CD14-positive monocyte (primary cell): ENCODE measurements around the gene CEP78. TPM values are rescaled to one million over a fixed set of nuclear protein-coding genes. Genes with fewer than 3 reads are reported as not detected.
A peak's percentile ranks its signal among the peaks of the same experiment; 100 is the strongest.

ENCODE experiments used
- DNase-seq, 3 donors: peaks; one replicate each; pipeline ENCODE4 v3.0.0-alpha.2; 2011 to 2022
- H2AFZ ChIP-seq: 2 replicates; pipeline ENCODE4 v1.6.0; 2012; ENCODE audit warnings: mild to moderate bottlenecking, low read depth, low read length, inconsistent platforms; ENCODE audit not compliant: insufficient read depth, poor library complexity, severe bottlenecking
- H3K27ac ChIP-seq, 2 donors: 1 replicate in 1 of 2; 2 replicates in 1 of 2; pipeline ENCODE4 v1.5.1; 2012 to 2013; ENCODE audit warnings: low read length in 2 of 2, control low read depth in 1 of 2, inconsistent platforms in 1 of 2, low read depth in 1 of 2, mild to moderate bottlenecking in 1 of 2
- H3K27me3 ChIP-seq, 2 donors: one replicate each; pipeline versions ENCODE4 v1.6.0 to v1.6.1; 2011 to 2013; ENCODE audit warnings: low read length in 2 of 2; ENCODE audit not compliant: control insufficient read depth in 2 of 2, insufficient read depth in 2 of 2
- H3K36me3 ChIP-seq, 2 donors: replicated peaks in 1 of 2; 1 replicate in 1 of 2; 2 replicates in 1 of 2; pipeline versions ENCODE4 v1.5.1 to v1.6.1; 2012 to 2013; ENCODE audit warnings: low read length in 2 of 2, control low read depth in 1 of 2, inconsistent platforms in 1 of 2, mild to moderate bottlenecking in 1 of 2; ENCODE audit not compliant: insufficient read depth in 2 of 2, control insufficient read depth in 1 of 2
- H3K4me1 ChIP-seq, 2 donors: 1 replicate in 1 of 2; 2 replicates in 1 of 2; pipeline versions ENCODE4 v1.5.1 to v1.6.1; 2012 to 2013; ENCODE audit warnings: low read length in 2 of 2, control low read depth in 1 of 2, inconsistent platforms in 1 of 2, mild to moderate bottlenecking in 1 of 2, moderate library complexity in 1 of 2; ENCODE audit not compliant: insufficient read depth in 2 of 2, control insufficient read depth in 1 of 2
- H3K4me2 ChIP-seq: replicated peaks from 2 replicates; pipeline ENCODE3; 2012; ENCODE audit warnings: low read length, moderate library complexity, mild to moderate bottlenecking; ENCODE audit not compliant: poor library complexity, severe bottlenecking; ENCODE audit errors: extremely low read depth
- H3K4me3 ChIP-seq, 3 experiments: fragments of 200-600 bp in 1 of 3; sonication (generic) in 1 of 3; replicated peaks in 1 of 3; 1 replicate in 2 of 3; 2 replicates in 1 of 3; pipeline ENCODE4 v1.5.1; 2011 to 2013; ENCODE audit warnings: low read length in 3 of 3, mild to moderate bottlenecking in 3 of 3, control low read depth in 2 of 3, low read depth in 2 of 3, inconsistent platforms in 1 of 3, moderate library complexity in 1 of 3
- H3K79me2 ChIP-seq: 2 replicates; pipeline ENCODE4 v1.6.0; 2012; ENCODE audit warnings: mild to moderate bottlenecking, control low read depth, inconsistent platforms, low read length, moderate library complexity; ENCODE audit not compliant: insufficient read depth
- H3K9ac ChIP-seq: 2 replicates; pipeline ENCODE4 v1.6.0; 2017; ENCODE audit warnings: low read length, mild to moderate bottlenecking; ENCODE audit not compliant: insufficient read depth, poor library complexity, severe bottlenecking
- H3K9me3 ChIP-seq, 2 donors: replicated peaks in 1 of 2; 1 replicate in 1 of 2; 2 replicates in 1 of 2; pipeline versions ENCODE4 v1.5.1 to v1.6.1; 2012 to 2013; ENCODE audit warnings: low read length in 2 of 2, control low read depth in 1 of 2; ENCODE audit not compliant: control insufficient read depth in 1 of 2, insufficient read depth in 1 of 2
- H4K20me1 ChIP-seq: 2 replicates; pipeline ENCODE4 v1.6.0; 2012; ENCODE audit warnings: mild to moderate bottlenecking, low read length, control low read depth, moderate library complexity; ENCODE audit not compliant: insufficient read depth
- H3K27ac Mint-ChIP-seq, 7 donors: one replicate each; pipeline ENCODE4 v1.8.0; 2020; ENCODE audit warnings: mild to moderate bottlenecking in 7 of 7, mixed read lengths in 7 of 7, moderate library complexity in 6 of 7, inconsistent platforms in 2 of 7
- H3K27me3 Mint-ChIP-seq, 3 donors: one replicate each; pipeline ENCODE4 v1.8.0; 2021 to 2022; ENCODE audit warnings: low read depth in 3 of 3, mild to moderate bottlenecking in 3 of 3, mixed read lengths in 3 of 3, moderate library complexity in 3 of 3, inconsistent platforms in 1 of 3
- H3K36me3 Mint-ChIP-seq, 2 donors: one replicate each; pipeline ENCODE4 v1.8.0; 2020; ENCODE audit warnings: mixed read lengths in 2 of 2, inconsistent platforms in 1 of 2, mild to moderate bottlenecking in 1 of 2
- H3K4me1 Mint-ChIP-seq: one replicate; pipeline ENCODE4 v1.8.0; 2020; ENCODE audit warnings: mild to moderate bottlenecking, mixed read lengths
- H3K4me3 Mint-ChIP-seq, 2 donors: one replicate each; pipeline ENCODE4 v1.8.0; 2020; ENCODE audit warnings: mild to moderate bottlenecking in 2 of 2, mixed read lengths in 2 of 2, moderate library complexity in 1 of 2
- H3K9me3 Mint-ChIP-seq, 7 donors: one replicate each; pipeline ENCODE4 v1.8.0; 2020 to 2022; ENCODE audit warnings: mixed read lengths in 7 of 7, mild to moderate bottlenecking in 6 of 7, moderate library complexity in 6 of 7, inconsistent platforms in 2 of 7
- WGBS: methylation state at CpG from one replicate; pipeline ENCODE4 v1.1.5; 2013; ENCODE audit warnings: missing lambda C conversion rate; ENCODE audit not compliant: insufficient coverage; 5-methylcytosine and 5-hydroxymethylcytosine counted together
- intact Hi-C, 2 donors: fragments of 100-400 bp; cut with micrococcal nuclease; formaldehyde crosslinking; loops; one replicate each; pipeline versions ENCODE4 v1.15.0 to v1.15.1; 2023
- polyA plus RNA-seq, 3 donors: library from polyadenylated mRNA; depleted of rRNA in 1 of 3; unstranded in 2 of 3; stranded (reverse) in 1 of 3; fragments of 300-500 nt in 2 of 3; fragments of >200 nt in 1 of 3; fragmentation: Illumina TruSeq in 2 of 3; gene quantifications; 1 replicate in 2 of 3; 2 replicates in 1 of 3; pipeline ENCODE4 v1.2.3, GENCODE V29; 2012 to 2021
- TF ChIP-seq, protein P1 (sequence below): fragments of 200-600 bp; IDR thresholded peaks from one replicate; pipeline ENCODE4 v1.8.0; 2022; ENCODE audit warnings: antibody characterized with exemption, mild to moderate bottlenecking

CEP78 gene
- polyA plus RNA-seq, 3 donors = 1.7 to 3.3 (median 2.5) TPM

- Histone ChIP-seq H3K4me2 (peak overlapping the region; percentile 81), H3K4me1 (peaks cover 9 to 15% of the 10 kb centered on the region in 2 donors), H3K36me3 (peaks cover 0 to 19% of the 10 kb centered on the region in 2 donors), H4K20me1 (no peaks in the 10 kb centered on the region), H3K79me2 (peaks cover 13% of the 10 kb centered on the region), H3K9me3 (no peaks in the 10 kb centered on the region), H3K27ac (no peak overlapping the region), H3K27me3 (no peaks in the 10 kb centered on the region), H3K4me3 (peak overlapping the region; percentile 78 to 96 (median 91)), H2AFZ (peak overlapping the region; percentile 88), H3K9ac (peak overlapping the region; percentile 68)
- Mint-ChIP-seq H3K9me3 (peaks cover 0 to 2% (median 0%) of the 10 kb centered on the region in 7 donors), H3K27me3 (peaks cover 0 to 2% (median 0%) of the 10 kb centered on the region in 3 donors), H3K4me1 (peaks cover 30% of the 10 kb centered on the region), H3K36me3 (peaks cover 8 to 15% of the 10 kb centered on the region in 2 donors), H3K27ac (peak overlapping the region in 4 of 7 donors; percentile 8 to 88 (median 71)), H3K4me3 (peak overlapping the region; percentile 95 to 99)
- peak in 1 of 3 donors; percentile 6 for DNase-seq
- TF ChIP-seq, protein P1, sequence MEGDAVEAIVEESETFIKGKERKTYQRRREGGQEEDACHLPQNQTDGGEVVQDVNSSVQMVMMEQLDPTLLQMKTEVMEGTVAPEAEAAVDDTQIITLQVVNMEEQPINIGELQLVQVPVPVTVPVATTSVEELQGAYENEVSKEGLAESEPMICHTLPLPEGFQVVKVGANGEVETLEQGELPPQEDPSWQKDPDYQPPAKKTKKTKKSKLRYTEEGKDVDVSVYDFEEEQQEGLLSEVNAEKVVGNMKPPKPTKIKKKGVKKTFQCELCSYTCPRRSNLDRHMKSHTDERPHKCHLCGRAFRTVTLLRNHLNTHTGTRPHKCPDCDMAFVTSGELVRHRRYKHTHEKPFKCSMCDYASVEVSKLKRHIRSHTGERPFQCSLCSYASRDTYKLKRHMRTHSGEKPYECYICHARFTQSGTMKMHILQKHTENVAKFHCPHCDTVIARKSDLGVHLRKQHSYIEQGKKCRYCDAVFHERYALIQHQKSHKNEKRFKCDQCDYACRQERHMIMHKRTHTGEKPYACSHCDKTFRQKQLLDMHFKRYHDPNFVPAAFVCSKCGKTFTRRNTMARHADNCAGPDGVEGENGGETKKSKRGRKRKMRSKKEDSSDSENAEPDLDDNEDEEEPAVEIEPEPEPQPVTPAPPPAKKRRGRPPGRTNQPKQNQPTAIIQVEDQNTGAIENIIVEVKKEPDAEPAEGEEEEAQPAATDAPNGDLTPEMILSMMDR = no peak
- 10% methylated on average over 11 of the region's 12 CpGs for WGBS
- intact Hi-C loops = no loop called here
Measured at GRCh38 chr9:78236551-78236910, 656 bp downstream of the CEP78 start.

- peak overlapping the region in 1 of 7 donors; percentile 47 for H3K27ac Mint-ChIP-seq
- no peak overlapping the region for H3K4me2 ChIP-seq
- peaks cover 10 to 22% of the 10 kb centered on the region in 2 donors for H3K36me3 Mint-ChIP-seq
- peaks cover 2 to 24% of the 10 kb centered on the region in 2 donors for H3K36me3 ChIP-seq
- H3K9me3 Mint-ChIP-seq = peaks cover 0 to 2% (median 0%) of the 10 kb centered on the region in 7 donors
- H3K79me2 ChIP-seq = peaks cover 13% of the 10 kb centered on the region
- H4K20me1 ChIP-seq = no peaks in the 10 kb centered on the region
- intact Hi-C loops = no loop called here
- H3K27ac ChIP-seq = no peak overlapping the region
- H3K9ac ChIP-seq = no peak overlapping the region
- no peaks in the 10 kb centered on the region for H3K9me3 ChIP-seq
- H2AFZ ChIP-seq = no peak overlapping the region
- peaks cover 9 to 15% of the 10 kb centered on the region in 2 donors for H3K4me1 ChIP-seq
- peaks cover 30% of the 10 kb centered on the region for H3K4me1 Mint-ChIP-seq
- no peaks in the 10 kb centered on the region for H3K27me3 ChIP-seq
- H3K4me3 Mint-ChIP-seq = peak overlapping the region in 1 of 2 donors; percentile 13
- no peak for DNase-seq
- peaks cover 0 to 2% (median 0%) of the 10 kb centered on the region in 3 donors for H3K27me3 Mint-ChIP-seq
- WGBS = 91% methylated on average over 9 of the region's 13 CpGs
- H3K4me3 ChIP-seq = no peak overlapping the region
- TF ChIP-seq, protein P1 = no peak
Measured at GRCh38 chr9:78238046-78239038, 2.5 kb downstream of the CEP78 start.
